IPS DF 6.9 (cell line): ENCODE measurements around the gene SH3BP5.

ENCODE experiments used
- DNase-seq: peaks from one replicate; pipeline ENCODE4 v3.0.0-alpha.2; 2013; ENCODE audit warnings: low read depth, low spot score
- H3K27ac ChIP-seq: one replicate; pipeline ENCODE4 v1.5.1; 2013; ENCODE audit warnings: low read length, control low read depth
- H3K27me3 ChIP-seq: 2 replicates; pipeline ENCODE4 v1.6.1; 2013; ENCODE audit warnings: mild to moderate bottlenecking, low read length; ENCODE audit not compliant: control insufficient read depth, insufficient read depth
- H3K36me3 ChIP-seq: 2 replicates; pipeline ENCODE4 v1.6.1; 2013; ENCODE audit warnings: low read length; ENCODE audit not compliant: control insufficient read depth, insufficient read depth
- H3K4me1 ChIP-seq: 2 replicates; pipeline ENCODE4 v1.6.1; 2013; ENCODE audit warnings: low read length; ENCODE audit not compliant: control insufficient read depth, insufficient read depth
- H3K4me3 ChIP-seq: 2 replicates; pipeline ENCODE4 v1.5.1; 2013; ENCODE audit warnings: mild to moderate bottlenecking, low read length
- H3K9me3 ChIP-seq: 2 replicates; pipeline ENCODE4 v1.6.1; 2013; ENCODE audit warnings: low read length, inconsistent platforms; ENCODE audit not compliant: control insufficient read depth, insufficient read depth
- WGBS: extraction: QIAGEN DNeasy Blood & Tissue Kit; methylation state at CpG from one replicate; pipeline ENCODE4 v1.1.7; 2013; ENCODE audit warnings: mixed read lengths, missing lambda C conversion rate; ENCODE audit not compliant: insufficient read length, insufficient coverage; 5-methylcytosine and 5-hydroxymethylcytosine counted together

Gene SH3BP5

GRCh38 chr3:15336057-15336456 lies 3.7 kb upstream of the SH3BP5 start:
- peaks cover 1% of the 10 kb centered on the region; the same call in 1 of the 2 replicates for H3K4me1 ChIP-seq
- H3K4me3 ChIP-seq = no peak overlapping the region
- no peaks in the 10 kb centered on the region for H3K36me3 ChIP-seq
- H3K27me3 ChIP-seq = peaks cover 3% of the 10 kb centered on the region; the same call in 1 of the 2 replicates
- no peak overlapping the region for H3K27ac ChIP-seq
- no peaks in the 10 kb centered on the region for H3K9me3 ChIP-seq
- DNase-seq = no peak
- WGBS = no CpG with 5 or more reads among the region's 7 CpGs

GRCh38 chr3:15333956-15334263 lies 1.5 kb upstream of the SH3BP5 start:
- Histone ChIP-seq H3K9me3 (no peaks in the 10 kb centered on the region), H3K27me3 (peaks cover 3% of the 10 kb centered on the region; the same call in 1 of the 2 replicates), H3K27ac (no peak overlapping the region), H3K36me3 (no peaks in the 10 kb centered on the region), H3K4me1 (peaks cover 1% of the 10 kb centered on the region; the same call in 1 of the 2 replicates), H3K4me3 (no peak overlapping the region)
- DNase-seq = no peak

GRCh38 chr3:15333099-15333955 lies 941 bp upstream of the SH3BP5 start:
- Histone ChIP-seq H3K27me3 (peaks cover 3% of the 10 kb centered on the region; the same call in 1 of the 2 replicates), H3K9me3 (no peaks in the 10 kb centered on the region), H3K4me3 (peak overlapping the region; percentile 75; the same call in 1 of the 2 replicates), H3K36me3 (no peaks in the 10 kb centered on the region), H3K4me1 (peaks cover 1% of the 10 kb centered on the region; the same call in 1 of the 2 replicates), H3K27ac (no peak overlapping the region)
- WGBS = no CpG with 5 or more reads among the region's 10 CpGs
- DNase-seq = no peak

DNA sequence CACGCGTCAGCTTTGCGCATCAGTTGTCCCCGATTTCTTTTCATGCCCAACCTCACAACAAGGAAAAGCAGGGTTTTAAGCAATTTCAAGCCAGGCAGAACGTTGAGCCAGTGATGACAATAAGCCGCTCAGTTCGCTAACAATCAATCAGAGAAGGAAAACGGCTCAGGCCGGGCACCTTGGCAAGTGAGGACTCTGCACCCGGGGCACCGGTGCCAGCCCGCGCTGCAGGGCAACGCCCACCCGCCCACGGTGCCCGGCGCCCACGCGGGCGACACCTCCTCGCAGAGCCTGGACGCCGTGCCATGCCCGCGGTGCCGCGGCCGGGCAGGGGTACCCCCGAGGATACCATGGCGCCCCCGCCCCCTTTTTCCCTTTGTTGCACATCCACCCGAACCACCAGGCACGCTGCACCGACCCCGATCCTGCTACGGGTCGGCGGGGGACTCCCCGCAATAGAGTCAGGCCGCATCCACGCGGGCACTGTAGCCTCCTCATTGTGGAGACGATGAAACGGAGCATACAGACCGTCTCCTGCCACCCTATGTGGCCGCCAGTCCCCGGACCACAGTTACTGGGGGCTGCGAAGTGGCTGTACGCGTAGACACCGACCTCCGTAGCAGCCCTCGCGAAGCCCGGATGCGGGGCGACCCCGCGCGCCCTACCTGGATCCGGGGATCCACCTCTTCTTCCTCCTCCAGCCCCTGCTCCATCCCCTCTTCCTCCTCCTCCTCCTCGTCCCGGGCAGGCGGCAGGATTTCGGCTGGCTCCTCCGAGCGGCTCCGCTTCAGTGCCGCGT lies 581 bp downstream of the SH3BP5 start:
- H3K27ac ChIP-seq = no peak overlapping the region
- peaks cover 1% of the 10 kb centered on the region; the same call in 1 of the 2 replicates for H3K4me1 ChIP-seq
- no peaks in the 10 kb centered on the region for H3K9me3 ChIP-seq
- peak overlapping the region; percentile 75 for H3K4me3 ChIP-seq
- WGBS = no CpG with 5 or more reads among the region's 71 CpGs
- H3K27me3 ChIP-seq = peaks cover 3% of the 10 kb centered on the region; the same call in 1 of the 2 replicates
- DNase-seq = no peak
- no peaks in the 10 kb centered on the region for H3K36me3 ChIP-seq

DNA sequence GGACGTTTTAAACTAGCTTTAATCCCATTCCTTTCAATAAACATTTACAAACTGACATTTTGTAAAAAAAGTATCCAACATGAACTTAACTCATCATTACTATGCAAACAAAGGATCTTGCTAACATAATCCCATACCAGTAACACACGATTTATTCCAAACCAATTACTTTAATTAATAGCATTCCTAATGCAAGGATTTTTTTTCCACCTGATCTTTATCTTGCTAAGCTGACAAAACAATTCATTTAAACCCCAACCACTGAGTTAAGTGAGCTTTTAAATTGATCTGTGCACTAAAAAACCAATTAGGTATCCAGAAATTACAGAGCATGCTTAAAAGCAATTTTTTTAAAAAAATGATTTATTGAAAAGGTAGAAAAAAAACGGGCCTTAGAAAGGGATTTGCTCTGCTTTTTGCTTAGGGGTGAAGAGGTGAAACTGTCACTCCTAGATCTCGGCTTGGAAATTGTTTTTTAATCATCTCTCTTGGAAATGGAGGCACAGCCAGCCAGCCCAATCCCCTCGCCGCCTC lies 1.2 kb downstream of the SH3BP5 start:
- WGBS = 100% methylated on average over 1 of the region's 6 CpGs
- no peak overlapping the region for H3K27ac ChIP-seq
- H3K36me3 ChIP-seq = no peaks in the 10 kb centered on the region
- H3K4me1 ChIP-seq = peaks cover 1% of the 10 kb centered on the region; the same call in 1 of the 2 replicates
- H3K9me3 ChIP-seq = no peaks in the 10 kb centered on the region
- H3K27me3 ChIP-seq = peaks cover 3% of the 10 kb centered on the region; the same call in 1 of the 2 replicates
- no peak for DNase-seq
- peak overlapping the region; percentile 75; the same call in 1 of the 2 replicates for H3K4me3 ChIP-seq

- H3K27me3 ChIP-seq = peaks cover 3% of the 10 kb centered on the region; the same call in 1 of the 2 replicates
- no peak for DNase-seq
- WGBS = no CpG with 5 or more reads among the region's 10 CpGs
Measured at GRCh38 chr3:15330031-15330596, 2.3 kb downstream of the SH3BP5 start.

GRCh38 chr3:15329046-15330005 lies 3.1 kb downstream of the SH3BP5 start:
- Histone ChIP-seq H3K36me3 (no peaks in the 10 kb centered on the region), H3K4me1 (peaks cover 1% of the 10 kb centered on the region; the same call in 1 of the 2 replicates), H3K4me3 (no peak overlapping the region), H3K27me3 (peaks cover 3% of the 10 kb centered on the region; the same call in 1 of the 2 replicates), H3K9me3 (no peaks in the 10 kb centered on the region), H3K27ac (no peak overlapping the region)
- DNase-seq = no peak
- WGBS = no CpG with 5 or more reads among the region's 11 CpGs

More at GRCh38 chr3:15330031-15330596, 2.3 kb downstream of the SH3BP5 start:
- Histone ChIP-seq H3K36me3 (no peaks in the 10 kb centered on the region), H3K4me3 (no peak overlapping the region), H3K4me1 (peaks cover 1% of the 10 kb centered on the region; the same call in 1 of the 2 replicates), H3K27ac (no peak overlapping the region), H3K9me3 (no peaks in the 10 kb centered on the region)

GRCh38 chr3:15327941-15328340 lies 4.4 kb downstream of the SH3BP5 start:
- H3K4me3 ChIP-seq = no peak overlapping the region
- H3K9me3 ChIP-seq = no peaks in the 10 kb centered on the region
- DNase-seq = no peak
- no CpG with 5 or more reads among the region's 7 CpGs for WGBS
- H3K4me1 ChIP-seq = no peaks in the 10 kb centered on the region
- H3K36me3 ChIP-seq = no peaks in the 10 kb centered on the region
- no peak overlapping the region for H3K27ac ChIP-seq
- H3K27me3 ChIP-seq = peaks cover 3% of the 10 kb centered on the region; the same call in 1 of the 2 replicates

- DNase-seq = no peak
- no CpG with 5 or more reads among the region's 2 CpGs for WGBS
- Histone ChIP-seq H3K4me1 (no peaks in the 10 kb centered on the region), H3K27me3 (peaks cover 3% of the 10 kb centered on the region; the same call in 1 of the 2 replicates), H3K4me3 (no peak overlapping the region), H3K27ac (no peak overlapping the region), H3K36me3 (no peaks in the 10 kb centered on the region), H3K9me3 (no peaks in the 10 kb centered on the region)
Measured at GRCh38 chr3:15326673-15327072, 5.7 kb downstream of the SH3BP5 start.
